Panc1 (cell line): ENCODE results near the gene LDLRAP1.

Experiments
- CTCF ChIP-seq: fragments of 450-650 bp; IDR thresholded peaks from 2 replicates; pipeline ENCODE4 v1.5.1; 2017; ENCODE audit warnings: mild to moderate bottlenecking
- POLR2AphosphoS5 ChIP-seq: IDR thresholded peaks from 2 replicates; pipeline ENCODE4 v1.6.1; 2012; ENCODE audit warnings: mild to moderate bottlenecking, low read depth, low read length, moderate library complexity
- REST ChIP-seq, 2 experiments: IDR thresholded peaks; 2 replicates each; pipeline ENCODE4 v1.6.1; 2011 to 2012; ENCODE audit warnings: low read depth in 2 of 2, control low read depth in 1 of 2, low read length in 1 of 2, mild to moderate bottlenecking in 1 of 2, moderate library complexity in 1 of 2; ENCODE audit not compliant: insufficient read depth in 1 of 2
- SIN3A ChIP-seq: IDR thresholded peaks from 2 replicates; pipeline ENCODE4 v1.6.1; 2012; ENCODE audit warnings: low read depth, mild to moderate bottlenecking, low read length, moderate library complexity, borderline replicate concordance; ENCODE audit not compliant: insufficient read depth
- TCF7L2 ChIP-seq: IDR thresholded peaks from 2 replicates; pipeline ENCODE4 v1.6.1; 2011; ENCODE audit warnings: mild to moderate bottlenecking, low read depth, low read length, inconsistent platforms

GRCh38 chr1:25554886-25555752, 11.7 kb downstream of the LDLRAP1 start:
- TF ChIP-seq CTCF: no peak
- no peak for TF ChIP-seq POLR2AphosphoS5
- no peak for TF ChIP-seq TCF7L2
- TF ChIP-seq REST (IDR thresholded peaks at IDR 0.05; ENCODE audit: insufficient read depth in 1 of 2, low read depth in 2 of 2, low read length in 1 of 2): no peak
- TF ChIP-seq SIN3A: no peak
